Measurements from ENCODE around the gene PLPPR1. TPM values are rescaled to one million over a fixed set of nuclear protein-coding genes. Genes with fewer than 3 reads are reported as not detected.

Gene PLPPR1
- total RNA-seq, 6 experiments from 2014 or later = 1.4 to 5.4 (median 1.8) TPM

GRCh38 chr9:101354143-101354764 is 325.7 kb downstream of the PLPPR1 start:
- no peak overlapping the region for H3K4me3 ChIP-seq

GRCh38 chr9:101354765-101355708 is 326.5 kb downstream of the PLPPR1 start:
- WGBS (ENCODE audit: insufficient coverage, low coverage, low lambda C conversion rate, missing lambda C conversion rate) = 25% methylated on average over 5 of the region's 7 CpGs
- Histone ChIP-seq H3K4me3 (no peak overlapping the region), H3K36me3 (no peaks in the 10 kb centered on the region), H3K9me3 (no peaks in the 10 kb centered on the region), H3K27ac (peak overlapping the region; percentile 75 to 83 (median 78)), H3K27me3 (no peaks in the 10 kb centered on the region), H3K4me1 (peaks cover 0 to 63% (median 15%) of the 10 kb centered on the region in 4 donors)
- no peak for DNase-seq
- TF ChIP-seq POLR2A (IDR thresholded peaks at IDR 0.05) = no peak
- no peak for TF ChIP-seq CTCF (IDR thresholded peaks at IDR 0.05)
- intact Hi-C loops (cut with DNase I) = no loop called here
- ATAC-seq = peak in 3 of 4 donors; percentile 27 to 43 (median 29)

More at GRCh38 chr9:101354143-101354764, 325.7 kb downstream of the PLPPR1 start:
- Histone ChIP-seq H3K9me3 (no peaks in the 10 kb centered on the region), H3K36me3 (no peaks in the 10 kb centered on the region), H3K4me1 (peaks cover 0 to 62% (median 16%) of the 10 kb centered on the region in 4 donors), H3K27me3 (no peaks in the 10 kb centered on the region), H3K27ac (peak overlapping the region; percentile 75 to 83 (median 78))
- TF ChIP-seq POLR2A (IDR thresholded peaks at IDR 0.05) (no peak), CTCF (IDR thresholded peaks at IDR 0.05) (no peak)
- DNase-seq (no peak), ATAC-seq (peak; percentile 67 to 79 (median 73))
- 56% methylated on average over 5 of the region's 5 CpGs for WGBS (ENCODE audit: insufficient coverage, low coverage, low lambda C conversion rate, missing lambda C conversion rate)
- intact Hi-C loops (cut with DNase I) = no loop called here

- ATAC-seq (no peak), DNase-seq (no peak)
- TF ChIP-seq POLR2A (IDR thresholded peaks at IDR 0.05) = no peak
- no peak for TF ChIP-seq CTCF (IDR thresholded peaks at IDR 0.05)
- intact Hi-C loops (cut with DNase I) = no loop called here
- H3K9me3 ChIP-seq = no peaks in the 10 kb centered on the region
- no peaks in the 10 kb centered on the region for H3K27me3 ChIP-seq
- H3K27ac ChIP-seq = peak overlapping the region; percentile 13 to 75 (median 54)
- peaks cover 0 to 47% (median 8%) of the 10 kb centered on the region in 4 donors for H3K4me1 ChIP-seq
- H3K36me3 ChIP-seq = peaks cover 0 to 9% (median 1%) of the 10 kb centered on the region in 4 donors
- no peak overlapping the region for H3K4me3 ChIP-seq
- no CpG with 5 or more reads among the region's 1 CpG for WGBS (ENCODE audit: insufficient coverage, low coverage, low lambda C conversion rate, missing lambda C conversion rate)
Observed at GRCh38 chr9:101356619-101357018, 328.1 kb downstream of the PLPPR1 start.

- no peaks in the 10 kb centered on the region for H3K9me3 ChIP-seq
- 27% methylated on average over 1 of the region's 1 CpG for WGBS (ENCODE audit: insufficient coverage, low coverage, low lambda C conversion rate, missing lambda C conversion rate)
- peaks cover 0 to 33% (median 2%) of the 10 kb centered on the region in 4 donors for H3K4me1 ChIP-seq
- no peaks in the 10 kb centered on the region for H3K27me3 ChIP-seq
- peak overlapping the region in 2 of 3 donors; percentile 54 to 75 for H3K27ac ChIP-seq
- peaks cover 0 to 39% (median 16%) of the 10 kb centered on the region in 4 donors for H3K36me3 ChIP-seq
- intact Hi-C loops (cut with DNase I) = no loop called here
- no peak overlapping the region for H3K4me3 ChIP-seq
- peak in 1 of 4 donors; percentile 30 for ATAC-seq
- no peak for TF ChIP-seq POLR2A (IDR thresholded peaks at IDR 0.05)
- TF ChIP-seq CTCF (IDR thresholded peaks at IDR 0.05) = no peak
- no peak for DNase-seq
Observed at GRCh38 chr9:101359679-101360078, 331.2 kb downstream of the PLPPR1 start.
